Left kidney (tissue), 2 donors: ENCODE measurements around the gene CFAP54. TPM values are rescaled to one million over a fixed set of nuclear protein-coding genes. Genes with fewer than 3 reads are reported as not detected.
"Not testable (repeated sequence)": the region's sequence is repeated elsewhere in the genome, so short reads cannot be mapped to it uniquely, and the experiment has no call there.

Source experiments
- DNase-seq: peaks from one replicate; pipeline ENCODE4 v3.0.0-alpha.2; 2013
- polyA plus RNA-seq: library from polyadenylated mRNA; unstranded; fragments of 120-200 nt; gene quantifications from one replicate; pipeline ENCODE4 v1.2.1, GENCODE V29; 2013; ENCODE audit not compliant: insufficient read length

CFAP54 gene
- polyA plus RNA-seq, 1 donor, result 4.4 TPM

GRCh38 chr12:96474206-96474605, 15.2 kb upstream of the CFAP54 start:
- DNase-seq, result no peak

- DNase-seq, result no peak
These were observed 11.4 kb upstream of the CFAP54 start for GRCh38 chr12:96478011-96478410.

GRCh38 chr12:96482086-96482485, 7.3 kb upstream of the CFAP54 start:
- DNase-seq, result no peak

GRCh38 chr12:96483116-96483515, 6.3 kb upstream of the CFAP54 start:
- DNase-seq, result no peak

DNA sequence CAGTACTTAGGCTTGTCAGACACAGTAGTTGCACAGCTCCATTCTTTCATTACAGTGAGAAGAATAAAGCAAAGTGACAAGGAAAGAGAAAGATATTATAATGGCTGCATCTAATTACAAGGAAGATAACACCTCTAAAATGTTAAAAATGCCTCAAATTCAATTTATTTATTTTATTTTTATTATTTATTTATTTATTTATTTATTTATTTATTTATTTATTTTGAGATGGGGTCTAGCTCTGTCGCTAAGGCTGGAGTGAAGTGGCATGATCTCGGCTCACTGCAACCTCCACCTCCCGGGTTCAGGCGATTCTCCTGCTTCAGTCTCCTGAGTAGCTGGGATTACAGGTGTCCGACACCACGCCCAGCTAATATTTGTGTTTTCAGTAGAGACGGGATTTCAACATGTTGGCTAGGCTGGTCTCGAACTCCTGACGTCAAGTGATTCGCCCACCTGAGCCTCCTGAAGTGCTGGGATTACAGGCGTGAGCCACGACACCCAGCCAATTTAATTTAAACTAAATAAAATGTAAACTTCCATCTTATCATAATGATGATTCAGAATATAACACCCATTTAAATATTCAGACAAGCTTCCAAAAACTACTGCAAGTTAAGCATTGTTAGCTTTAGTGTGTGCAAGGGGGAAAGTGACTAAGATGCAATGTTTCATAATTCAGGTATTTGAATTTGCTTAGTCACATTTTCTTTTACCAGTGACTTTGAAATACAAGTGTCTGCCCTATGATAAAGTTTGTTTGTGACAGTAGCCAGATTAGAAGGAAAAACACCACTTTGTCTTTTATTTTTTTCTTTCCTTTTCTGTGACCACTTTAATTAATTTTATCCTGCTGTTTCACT, 2.4 kb upstream of the CFAP54 start:
- no peak for DNase-seq

- DNase-seq, result no peak
These were observed 1.7 kb upstream of the CFAP54 start for GRCh38 chr12:96487634-96488033.

- DNase-seq, result no peak
These were observed 3.7 kb downstream of the CFAP54 start for GRCh38 chr12:96493106-96493505.

DNA sequence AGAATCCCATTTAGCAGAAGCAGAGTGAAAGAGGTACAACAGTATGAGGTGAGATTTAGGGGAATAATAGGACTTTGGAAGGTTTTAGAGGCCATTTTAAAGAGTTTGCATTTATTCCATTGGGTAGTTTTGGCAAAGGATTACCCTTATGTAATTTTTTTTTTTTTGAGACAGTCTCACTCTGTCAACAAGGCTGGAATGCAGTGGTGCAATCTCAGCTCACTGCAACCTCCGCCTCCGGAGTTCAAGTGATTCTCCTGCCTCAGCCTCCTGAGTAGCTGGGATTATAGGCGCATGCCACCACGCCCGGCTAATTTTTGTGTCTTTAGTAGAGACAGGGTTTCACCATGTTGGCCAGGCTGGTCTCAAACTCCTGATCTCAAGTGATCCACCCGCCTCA, 4.8 kb downstream of the CFAP54 start:
- DNase-seq, result not testable (repeated sequence)

GRCh38 chr12:96495155-96495554, 5.8 kb downstream of the CFAP54 start:
- no peak for DNase-seq

DNA sequence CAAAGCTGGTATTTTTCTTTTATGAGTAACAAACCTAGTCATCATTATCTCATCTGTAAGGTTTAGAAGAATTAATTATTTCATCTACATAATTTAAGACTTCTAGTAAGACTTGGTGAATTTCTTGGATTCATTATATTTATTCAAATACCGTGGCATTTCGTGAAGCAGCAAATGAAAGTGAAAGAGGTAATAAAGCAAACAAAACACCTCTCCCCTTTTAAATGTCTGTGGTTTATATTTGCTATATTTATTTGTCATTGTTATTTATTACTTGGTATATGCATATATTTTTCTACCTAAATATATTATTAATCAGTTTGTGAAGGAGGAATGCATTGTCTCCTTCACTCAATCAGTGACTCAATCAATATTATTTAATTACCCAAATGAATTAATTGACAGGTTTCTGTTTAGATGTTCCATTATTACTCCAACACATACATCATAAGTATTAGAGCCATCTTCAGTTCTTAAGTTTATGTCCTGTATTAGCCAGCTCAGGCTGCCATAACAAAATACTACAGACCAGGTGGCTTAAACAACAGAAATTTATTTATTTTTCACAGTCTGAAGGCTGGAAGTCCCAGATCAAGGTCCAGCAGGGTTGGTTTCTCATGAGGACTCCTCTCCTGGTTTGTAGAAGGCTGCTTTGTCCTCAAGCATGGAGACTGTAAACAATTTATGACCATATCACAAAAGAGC, 6.6 kb downstream of the CFAP54 start:
- DNase-seq, result no peak

DNA sequence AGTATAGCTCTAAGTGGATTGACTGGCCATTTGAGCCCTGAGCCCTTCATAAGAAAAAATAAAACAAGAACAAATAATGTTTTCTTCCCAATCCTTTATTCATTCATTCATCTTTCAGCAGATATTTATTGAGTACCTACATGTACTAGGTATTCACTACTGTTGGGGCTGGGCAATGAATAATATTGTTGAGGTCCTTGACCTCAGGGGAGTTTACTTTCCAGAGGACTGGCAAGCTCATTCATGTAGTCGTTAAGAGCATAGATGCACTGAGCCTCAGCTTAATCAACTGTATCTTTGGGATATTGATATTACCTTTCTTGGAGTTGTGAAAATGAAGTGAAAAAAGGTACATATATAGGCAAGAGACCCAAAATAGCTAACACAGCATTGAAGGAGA, 7.6 kb downstream of the CFAP54 start:
- no peak for DNase-seq

GRCh38 chr12:96497855-96498254, 8.5 kb downstream of the CFAP54 start:
- no peak for DNase-seq

DNA sequence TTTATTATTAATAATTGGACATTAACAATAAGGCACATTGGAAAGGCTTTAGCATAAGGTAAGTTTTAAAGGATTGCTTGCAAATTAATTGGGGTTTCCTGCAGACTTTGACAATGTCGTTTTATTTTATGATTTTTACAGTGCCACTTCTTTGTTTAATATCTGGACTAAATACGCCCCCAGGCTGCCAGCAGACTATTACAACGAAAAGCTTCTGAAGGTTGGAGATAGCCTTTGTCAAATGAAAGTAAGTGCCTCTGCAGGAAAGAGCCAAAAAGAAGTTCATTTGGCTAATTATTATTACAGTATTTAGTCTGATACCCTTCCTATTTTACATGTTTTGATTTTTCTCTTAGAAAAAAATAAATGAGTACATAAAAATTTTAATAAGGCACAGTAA, 11.3 kb downstream of the CFAP54 start:
- no peak for DNase-seq

DNA sequence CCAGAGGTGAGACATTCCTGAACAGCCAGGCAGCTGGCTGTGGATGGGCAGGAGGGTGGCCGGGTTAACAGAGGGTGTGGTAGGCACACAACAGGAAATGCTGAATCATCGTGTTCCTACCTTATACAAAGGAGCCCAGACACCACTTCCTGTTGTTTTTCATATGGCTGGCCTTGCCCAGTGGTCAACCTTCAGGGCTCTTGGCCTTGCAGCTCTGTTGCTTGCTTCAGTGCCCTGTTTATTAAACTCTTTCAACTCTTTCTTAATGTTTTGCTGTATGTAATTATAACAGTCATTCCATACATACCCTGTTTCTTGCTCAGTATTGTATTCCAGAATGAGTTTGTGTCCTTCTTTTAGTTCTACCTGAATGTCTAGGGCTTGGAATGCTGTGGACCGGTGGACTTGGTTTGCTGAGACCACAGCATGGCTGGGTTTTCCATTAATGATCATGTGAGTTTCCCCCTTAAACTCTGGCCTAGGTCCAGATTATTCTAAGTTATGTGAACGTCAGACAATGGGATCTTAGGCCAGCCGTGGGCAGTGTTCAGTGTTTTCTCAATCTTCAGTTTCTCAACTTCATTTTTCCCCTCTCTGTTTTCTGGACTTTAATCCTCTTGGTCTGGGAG, 11.9 kb downstream of the CFAP54 start:
- no peak for DNase-seq

DNA sequence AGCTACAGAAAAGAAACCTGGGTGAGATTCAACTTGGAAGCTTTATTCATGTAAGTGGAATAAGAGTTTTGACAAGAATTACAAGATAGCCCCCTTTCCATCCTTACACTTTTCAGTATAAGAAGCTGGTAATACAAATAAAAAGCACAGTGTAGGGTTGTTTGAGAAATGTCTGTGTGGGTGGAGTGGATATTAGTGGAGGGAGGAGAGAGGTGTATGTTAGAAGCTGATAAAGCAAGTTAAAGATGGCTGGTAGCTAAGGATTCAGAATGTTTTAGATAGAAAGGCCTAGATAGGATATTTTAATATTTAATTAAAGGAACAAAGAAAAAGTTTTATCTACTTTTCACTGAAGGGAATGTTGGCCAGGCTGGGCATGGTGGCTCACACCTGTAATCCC, 12.5 kb downstream of the CFAP54 start:
- DNase-seq, result no peak

- DNase-seq, result no peak
These were observed 13.1 kb downstream of the CFAP54 start for GRCh38 chr12:96502477-96502876.

GRCh38 chr12:96502949-96503532, 13.7 kb downstream of the CFAP54 start:
- DNase-seq, result no peak

DNA sequence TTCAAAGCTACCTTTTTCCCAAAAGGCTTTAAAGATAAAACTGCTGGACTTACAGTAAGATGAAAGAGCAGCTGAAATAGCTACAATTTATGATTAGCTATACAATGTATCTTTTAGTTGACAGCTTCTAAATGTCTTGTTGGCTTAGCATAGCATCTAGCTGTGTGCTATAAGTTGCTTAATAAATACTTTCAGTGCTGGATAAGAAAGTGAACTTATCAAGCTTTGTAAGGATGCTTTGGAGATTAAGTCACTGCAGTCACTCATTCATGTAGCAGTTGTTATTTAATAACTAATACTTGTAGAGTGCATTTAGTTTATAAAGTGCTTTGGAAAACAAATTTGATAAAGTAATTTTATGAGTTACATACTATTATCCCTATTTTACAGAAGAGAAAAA, 14.6 kb downstream of the CFAP54 start:
- DNase-seq, result no peak

GRCh38 chr12:96506776-96507175, 17.4 kb downstream of the CFAP54 start:
- no peak for DNase-seq

- DNase-seq, result no peak
These were observed 21.0 kb downstream of the CFAP54 start for GRCh38 chr12:96510306-96510764.

DNA sequence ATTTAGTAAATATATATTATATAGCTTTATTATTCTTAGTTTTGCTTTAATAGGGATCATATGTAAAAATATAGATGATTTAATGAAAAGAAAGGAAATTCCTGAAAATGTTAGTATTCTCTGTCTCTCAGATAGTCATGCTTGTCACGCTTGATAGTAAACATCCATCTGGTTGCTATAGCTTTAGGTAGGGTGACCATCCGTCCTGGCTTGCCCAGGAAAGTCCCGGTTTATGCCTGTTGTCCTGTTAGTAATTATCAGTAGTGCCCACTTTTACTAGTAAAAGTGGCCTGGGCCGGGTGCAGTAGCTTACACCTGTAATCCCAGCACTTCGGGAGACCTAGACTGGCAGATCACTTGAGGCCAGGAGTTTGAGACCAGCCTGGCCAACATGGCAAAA, 23.8 kb downstream of the CFAP54 start:
- no peak for DNase-seq

- DNase-seq, result no peak
These were observed 24.3 kb downstream of the CFAP54 start for GRCh38 chr12:96513681-96514080.

DNA sequence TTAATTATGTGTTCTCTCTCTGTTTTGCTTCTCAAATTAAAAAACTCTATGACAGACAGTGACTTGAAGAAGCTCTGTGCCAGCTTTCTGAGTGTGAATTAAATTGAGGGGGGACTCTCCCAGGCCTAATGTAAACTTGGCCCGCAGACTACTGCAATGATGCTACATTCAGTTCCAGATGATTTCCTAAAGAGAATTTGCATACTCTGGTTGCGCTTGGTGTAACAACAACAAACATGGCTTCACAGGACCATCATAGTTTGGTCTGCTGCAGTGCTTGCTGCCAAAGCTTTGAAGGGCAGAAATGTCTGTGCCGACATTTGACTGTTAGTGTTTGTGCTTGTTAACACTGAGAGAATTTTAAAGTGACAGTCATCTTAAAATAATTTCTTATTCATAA, 25.0 kb downstream of the CFAP54 start:
- no peak for DNase-seq
